ENCODE results near the gene MTRF1.

The MTRF1 gene

GRCh38 chr13:41199526-41199925, 63.9 kb downstream of the MTRF1 start:
- DNase-seq: no peak
- Histone ChIP-seq H3K4me2 (ENCODE audit: low read depth, low read length) (no peak overlapping the region), H2AFZ (ENCODE audit: low read length) (no peak overlapping the region), H3K27me3 (replicated peaks; ENCODE audit: insufficient read depth, low read length) (no peaks in the 10 kb centered on the region), H4K20me1 (ENCODE audit: insufficient read depth, low read length) (no peaks in the 10 kb centered on the region), H3K4me1 (ENCODE audit: low read length) (no peaks in the 10 kb centered on the region), H3K4me3 (ENCODE audit: low read length) (no peak overlapping the region), H3K36me3 (replicated peaks; ENCODE audit: insufficient read depth, low read length) (no peaks in the 10 kb centered on the region), H3K9me2 (replicated peaks; ENCODE audit: insufficient read depth, low read length) (no peaks in the 10 kb centered on the region), H3K27ac (ENCODE audit: low read length) (no peak overlapping the region), H3K9me3 (replicated peaks; ENCODE audit: insufficient read depth, low read length) (no peaks in the 10 kb centered on the region), H3K79me2 (ENCODE audit: low read length) (no peaks in the 10 kb centered on the region), H3F3A (ENCODE audit: insufficient read depth, low read length) (no peaks in the 10 kb centered on the region), H3K9ac (ENCODE audit: low read length) (no peak overlapping the region)
- no peak for TF ChIP-seq CTCF (IDR thresholded peaks at IDR 0.05; ENCODE audit: low read length)
- TF ChIP-seq EZH2phosphoT487 (IDR thresholded peaks at IDR 0.05; ENCODE audit: low read length): no peak
- TF ChIP-seq EZH2 (optimal IDR thresholded peaks at IDR 0.05; ENCODE audit: low read depth, low read length): no peak

- Histone ChIP-seq H3K4me3 (ENCODE audit: low read length) (no peak overlapping the region), H4K20me1 (ENCODE audit: insufficient read depth, low read length) (no peaks in the 10 kb centered on the region), H3K27ac (ENCODE audit: low read length) (no peak overlapping the region), H3K27me3 (replicated peaks; ENCODE audit: insufficient read depth, low read length) (no peaks in the 10 kb centered on the region), H3K36me3 (replicated peaks; ENCODE audit: insufficient read depth, low read length) (no peaks in the 10 kb centered on the region), H3K9me2 (replicated peaks; ENCODE audit: insufficient read depth, low read length) (no peaks in the 10 kb centered on the region), H3K4me2 (ENCODE audit: low read depth, low read length) (no peak overlapping the region), H3K79me2 (ENCODE audit: low read length) (no peaks in the 10 kb centered on the region), H2AFZ (ENCODE audit: low read length) (no peak overlapping the region), H3F3A (ENCODE audit: insufficient read depth, low read length) (no peaks in the 10 kb centered on the region), H3K4me1 (ENCODE audit: low read length) (no peaks in the 10 kb centered on the region), H3K9ac (ENCODE audit: low read length) (no peak overlapping the region), H3K9me3 (replicated peaks; ENCODE audit: insufficient read depth, low read length) (no peaks in the 10 kb centered on the region)
- TF ChIP-seq CTCF (IDR thresholded peaks at IDR 0.05; ENCODE audit: low read length) (no peak), EZH2phosphoT487 (IDR thresholded peaks at IDR 0.05; ENCODE audit: low read length) (no peak), EZH2 (optimal IDR thresholded peaks at IDR 0.05; ENCODE audit: low read depth, low read length) (no peak)
- no peak for DNase-seq
These were observed 64.3 kb downstream of the MTRF1 start for GRCh38 chr13:41199079-41199478.

- Histone ChIP-seq H3K4me1 (ENCODE audit: low read length) (no peaks in the 10 kb centered on the region), H3F3A (ENCODE audit: insufficient read depth, low read length) (no peaks in the 10 kb centered on the region), H3K9me3 (replicated peaks; ENCODE audit: insufficient read depth, low read length) (no peaks in the 10 kb centered on the region), H3K9ac (ENCODE audit: low read length) (no peak overlapping the region), H3K4me2 (ENCODE audit: low read depth, low read length) (no peak overlapping the region), H3K4me3 (ENCODE audit: low read length) (no peak overlapping the region), H3K36me3 (replicated peaks; ENCODE audit: insufficient read depth, low read length) (no peaks in the 10 kb centered on the region), H2AFZ (ENCODE audit: low read length) (no peak overlapping the region), H3K27me3 (replicated peaks; ENCODE audit: insufficient read depth, low read length) (no peaks in the 10 kb centered on the region), H4K20me1 (ENCODE audit: insufficient read depth, low read length) (no peaks in the 10 kb centered on the region), H3K27ac (ENCODE audit: low read length) (no peak overlapping the region), H3K9me2 (replicated peaks; ENCODE audit: insufficient read depth, low read length) (no peaks in the 10 kb centered on the region), H3K79me2 (ENCODE audit: low read length) (no peaks in the 10 kb centered on the region)
- TF ChIP-seq CTCF (IDR thresholded peaks at IDR 0.05; ENCODE audit: low read length) (no peak; the same call in 1 of the 2 replicates), EZH2 (optimal IDR thresholded peaks at IDR 0.05; ENCODE audit: low read depth, low read length) (no peak), EZH2phosphoT487 (IDR thresholded peaks at IDR 0.05; ENCODE audit: low read length) (no peak)
- DNase-seq: no peak
These were observed 66.8 kb downstream of the MTRF1 start for GRCh38 chr13:41196620-41197019.

All from MM.1S (cell line).